HCT116 (cell line): Measurements from ENCODE around the gene TNFRSF6B. TPM values are rescaled to one million over a fixed set of nuclear protein-coding genes. Genes with fewer than 3 reads are reported as not detected.

Experiments used
- ATAC-seq: fragments of 200-7000 bp; cut with Tn5 transposase; 2 replicates; pipeline ENCODE4 v1.9.1; 2020; ENCODE audit warnings: mild to moderate bottlenecking, moderate library complexity
- BruUV-seq: library from RNA; stranded (reverse); fragments of 400-500 nt; replicated peaks from 2 replicates; lab custom pipeline; 2021; lab: Mats Ljungman, UMichigan
- CTCF ChIA-PET: fragments of 300-600 bp; sonication (Branson Sonifier 250); formaldehyde crosslinking; loops from one replicate; lab custom pipeline; 2021; ENCODE audit warnings: antibody characterized with exemption; lab: Charles Lee
- POLR2A ChIA-PET: fragments of 300-600, 350-600 bp; sonication (Branson Sonifier 250); formaldehyde crosslinking; loops from one replicate; lab custom pipeline; 2021; ENCODE audit warnings: antibody characterized with exemption; lab: Charles Lee
- RAD21 ChIA-PET, 2 experiments: fragments of 300-600 bp; sonication (Branson Sonifier 250); formaldehyde crosslinking; loops; one replicate each; lab custom pipeline; 2023; ENCODE audit warnings: low total read pairs in 2 of 2; ENCODE audit not compliant: uncharacterized antibody in 2 of 2, unreplicated experiment in 2 of 2, low non-redundant PET in 1 of 2; lab: Charles Lee
- DNase-seq: peaks from one replicate; pipeline ENCODE4 v3.0.0-alpha.2; 2010; ENCODE audit warnings: low read depth, low spot score
- H2AFZ ChIP-seq: fragments of 200-600 bp; shearing (Covaris generic), sonication (generic); 2 replicates; pipeline ENCODE4 v1.6.1; 2017; ENCODE audit warnings: low read depth, mixed run types, mixed read lengths, antibody characterized with exemption, low read length; ENCODE audit not compliant: poor library complexity, severe bottlenecking
- H3K27ac ChIP-seq: 2 replicates; pipeline ENCODE4 v1.5.1; 2012; ENCODE audit warnings: low read depth, low read length
- H3K27me3 ChIP-seq: fragments of 200-600 bp; sonication (generic); 2 replicates; pipeline ENCODE4 v1.6.1; 2016; ENCODE audit warnings: mixed run types, low read length, mixed read lengths; ENCODE audit not compliant: insufficient read depth
- H3K36me3 ChIP-seq, 2 experiments: fragments of 200-500 bp in 1 of 2; fragments of 200-600 bp in 1 of 2; sonication (Bioruptor generic) in 1 of 2; sonication (generic) in 1 of 2; 2 replicates each; pipeline versions ENCODE4 v1.5.1 to v1.6.1; 2014 to 2016; ENCODE audit warnings: low read length in 2 of 2, inconsistent platforms in 1 of 2, mixed read lengths in 1 of 2, mixed run types in 1 of 2; ENCODE audit not compliant: insufficient read depth in 2 of 2, control insufficient read depth in 1 of 2
- H3K4me1 ChIP-seq, 2 experiments: fragments of 200-600 bp in 1 of 2; sonication (generic) in 1 of 2; 2 replicates each; pipeline versions ENCODE4 v1.5.1 to v1.6.1; 2012 to 2017; ENCODE audit warnings: low read length in 2 of 2, inconsistent platforms in 1 of 2, mild to moderate bottlenecking in 1 of 2, mixed read lengths in 1 of 2, mixed run types in 1 of 2, moderate library complexity in 1 of 2; ENCODE audit not compliant: insufficient read depth in 2 of 2, control insufficient read depth in 1 of 2
- H3K4me2 ChIP-seq: fragments of 200-600 bp; sonication (generic); 2 replicates; pipeline ENCODE4 v1.6.1; 2017; ENCODE audit warnings: mixed run types, low read length, mixed read lengths
- H3K4me3 ChIP-seq, 2 experiments: fragments of 200-600 bp in 1 of 2; sonication (generic) in 1 of 2; replicated peaks in 1 of 2; 2 replicates each; pipeline ENCODE4 v1.5.1; 2011 to 2016; ENCODE audit warnings: low read length in 2 of 2, control low read depth in 1 of 2, low read depth in 1 of 2, mild to moderate bottlenecking in 1 of 2, mixed read lengths in 1 of 2, mixed run types in 1 of 2
- H3K79me2 ChIP-seq: fragments of 200-600 bp; sonication (generic); 2 replicates; pipeline ENCODE4 v1.6.1; 2017; ENCODE audit warnings: mild to moderate bottlenecking, mixed run types, low read length, moderate library complexity, mixed read lengths; ENCODE audit not compliant: insufficient read depth
- H3K9ac ChIP-seq: fragments of 200-600 bp; sonication (generic); 2 replicates; pipeline ENCODE4 v1.6.1; 2016; ENCODE audit warnings: low read length, mixed read lengths
- H3K9me2 ChIP-seq: fragments of 200-600 bp; sonication (generic), shearing (Covaris generic); 2 replicates; pipeline ENCODE4 v1.6.1; 2017; ENCODE audit warnings: mixed run types, mild to moderate bottlenecking, moderate library complexity; ENCODE audit not compliant: insufficient read depth
- H3K9me3 ChIP-seq, 2 experiments: fragments of 200-500 bp in 1 of 2; fragments of 200-600 bp in 1 of 2; sonication (Bioruptor generic) in 1 of 2; sonication (generic) in 1 of 2; 2 replicates each; pipeline ENCODE4 v1.6.1; 2014 to 2017; ENCODE audit warnings: low read length in 2 of 2, mixed read lengths in 2 of 2, inconsistent platforms in 1 of 2, low read depth in 1 of 2, mild to moderate bottlenecking in 1 of 2, mixed run types in 1 of 2, moderate library complexity in 1 of 2; ENCODE audit not compliant: control insufficient read depth in 1 of 2, insufficient read depth in 1 of 2
- H4K20me1 ChIP-seq: fragments of 200-600 bp; sonication (generic), shearing (Covaris generic); 2 replicates; pipeline ENCODE4 v1.6.1; 2017; ENCODE audit warnings: mixed run types, mild to moderate bottlenecking, moderate library complexity; ENCODE audit not compliant: insufficient read depth
- ATF3 ChIP-seq: IDR thresholded peaks from 2 replicates; pipeline ENCODE4 v1.6.1; 2012
- CBX3 ChIP-seq: IDR thresholded peaks from 2 replicates; pipeline ENCODE4 v1.6.1; 2012; ENCODE audit warnings: low read depth
- CEBPB ChIP-seq: IDR thresholded peaks from 2 replicates; pipeline ENCODE4 v1.6.1; 2012; ENCODE audit warnings: low read depth
- EGR1 ChIP-seq: IDR thresholded peaks from 2 replicates; pipeline ENCODE4 v1.6.1; 2012; ENCODE audit warnings: low read depth
- ELF1 ChIP-seq: IDR thresholded peaks from 2 replicates; pipeline ENCODE4 v1.6.1; 2012; ENCODE audit warnings: low read depth, borderline replicate concordance
- FOSL1 ChIP-seq: IDR thresholded peaks from 2 replicates; pipeline ENCODE4 v1.6.1; 2012; ENCODE audit warnings: low read depth
- JUND ChIP-seq: IDR thresholded peaks from 2 replicates; pipeline ENCODE4 v1.6.1; 2012
- POLR2A ChIP-seq: IDR thresholded peaks from 2 replicates; pipeline ENCODE4 v1.7.0; 2011; ENCODE audit warnings: borderline replicate concordance; ENCODE audit not compliant: insufficient read depth, insufficient read length; ENCODE audit errors: extremely low read depth
- POLR2AphosphoS5 ChIP-seq: IDR thresholded peaks from 2 replicates; pipeline ENCODE4 v1.6.1; 2011; ENCODE audit warnings: mild to moderate bottlenecking, low read depth, low read length, moderate library complexity
- RAD21 ChIP-seq: IDR thresholded peaks from 2 replicates; pipeline ENCODE4 v1.6.1; 2012; ENCODE audit warnings: low read depth, mild to moderate bottlenecking
- SP1 ChIP-seq: IDR thresholded peaks from 2 replicates; pipeline ENCODE4 v1.6.1; 2012; ENCODE audit warnings: low read depth
- TCF7L2 ChIP-seq: IDR thresholded peaks from 2 replicates; pipeline ENCODE4 v1.7.0; 2011; ENCODE audit warnings: borderline replicate concordance, inconsistent platforms; ENCODE audit not compliant: insufficient read depth, insufficient read length; ENCODE audit errors: extremely low read depth
- YY1 ChIP-seq: IDR thresholded peaks from 2 replicates; pipeline ENCODE4 v1.6.1; 2011; ENCODE audit warnings: low read length, low read depth, moderate library complexity, mild to moderate bottlenecking; ENCODE audit not compliant: insufficient replicate concordance; ENCODE audit errors: extremely low read depth
- ZNF274 ChIP-seq: fragments of 200-500 bp; sonication (Bioruptor generic); IDR thresholded peaks from 2 replicates; pipeline ENCODE4 v1.6.1; 2014; ENCODE audit warnings: mild to moderate bottlenecking, low read depth, low read length, inconsistent platforms
- intact Hi-C: fragments of 100-400 bp; cut with micrococcal nuclease; formaldehyde crosslinking; loops from 2 replicates; pipeline ENCODE4 v1.10.0; 2022
- total RNA-seq: library from RNA; stranded (reverse); gene quantifications from one replicate; pipeline ENCODE4 v1.2.1, GENCODE V29; 2021; ENCODE audit not compliant: unreplicated experiment
- TF ChIP-seq, protein P1 (sequence below): IDR thresholded peaks from 2 replicates; pipeline ENCODE4 v1.6.1; 2011; ENCODE audit warnings: mild to moderate bottlenecking, low read length, moderate library complexity; ENCODE audit not compliant: insufficient replicate concordance; ENCODE audit errors: extremely low read depth
- TF ChIP-seq, protein P2 (sequence below), 3 experiments: fragments of 200-600 bp in 1 of 3; sonication (generic) in 1 of 3; IDR thresholded peaks in 2 of 3; conservative IDR thresholded peaks in 1 of 3; 2 replicates each; pipeline ENCODE4 v1.5.1; 2012 to 2017; ENCODE audit warnings: low read depth in 2 of 3, low read length in 2 of 3, antibody characterized with exemption in 1 of 3, borderline replicate concordance in 1 of 3, control low read depth in 1 of 3, mild to moderate bottlenecking in 1 of 3, mixed read lengths in 1 of 3, mixed run types in 1 of 3, moderate library complexity in 1 of 3; ENCODE audit not compliant: insufficient read depth in 1 of 3

The TNFRSF6B gene
- total RNA-seq, 1 experiment from 2014 or later: 147 TPM

- ATAC-seq: no peak
- H3K4me2 ChIP-seq: peak overlapping the region; percentile 78
- intact Hi-C loops: loop anchor here (10.0 kb wide), 1 partner anchor 354 kb away; no protein-coding TSS in a partner anchor
These were observed 4.0 kb downstream of the TNFRSF6B start for GRCh38 chr20:63700199-63701050.

More at GRCh38 chr20:63700199-63701050, 4.0 kb downstream of the TNFRSF6B start:
- no peak overlapping the region for H2AFZ ChIP-seq
- H3K9me3 ChIP-seq: no peaks in the 10 kb centered on the region
- H4K20me1 ChIP-seq: no peaks in the 10 kb centered on the region
- POLR2A ChIA-PET: interaction anchor here (1.0 kb wide), 1 partner anchor 17 kb away, joined by 3 read pairs; no protein-coding TSS in a partner anchor
- no peak for DNase-seq
- H3K4me3 ChIP-seq: no peak overlapping the region
- H3K27me3 ChIP-seq: no peaks in the 10 kb centered on the region
- peaks cover 35 to 75% of the 10 kb centered on the region in 2 experiments for H3K4me1 ChIP-seq
- peaks cover 18% of the 10 kb centered on the region for H3K79me2 ChIP-seq
- H3K9ac ChIP-seq: peak overlapping the region; percentile 71
- RAD21 ChIA-PET: no interaction called here
- no peak for TF ChIP-seq TCF7L2
- no peak for TF ChIP-seq CBX3
- TF ChIP-seq JUND: no peak
- TF ChIP-seq, protein P1, sequence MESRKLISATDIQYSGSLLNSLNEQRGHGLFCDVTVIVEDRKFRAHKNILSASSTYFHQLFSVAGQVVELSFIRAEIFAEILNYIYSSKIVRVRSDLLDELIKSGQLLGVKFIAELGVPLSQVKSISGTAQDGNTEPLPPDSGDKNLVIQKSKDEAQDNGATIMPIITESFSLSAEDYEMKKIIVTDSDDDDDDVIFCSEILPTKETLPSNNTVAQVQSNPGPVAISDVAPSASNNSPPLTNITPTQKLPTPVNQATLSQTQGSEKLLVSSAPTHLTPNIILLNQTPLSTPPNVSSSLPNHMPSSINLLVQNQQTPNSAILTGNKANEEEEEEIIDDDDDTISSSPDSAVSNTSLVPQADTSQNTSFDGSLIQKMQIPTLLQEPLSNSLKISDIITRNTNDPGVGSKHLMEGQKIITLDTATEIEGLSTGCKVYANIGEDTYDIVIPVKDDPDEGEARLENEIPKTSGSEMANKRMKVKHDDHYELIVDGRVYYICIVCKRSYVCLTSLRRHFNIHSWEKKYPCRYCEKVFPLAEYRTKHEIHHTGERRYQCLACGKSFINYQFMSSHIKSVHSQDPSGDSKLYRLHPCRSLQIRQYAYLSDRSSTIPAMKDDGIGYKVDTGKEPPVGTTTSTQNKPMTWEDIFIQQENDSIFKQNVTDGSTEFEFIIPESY: no peak
- TF ChIP-seq EGR1: no peak
- TF ChIP-seq RAD21: no peak
- TF ChIP-seq ATF3: no peak
- TF ChIP-seq POLR2AphosphoS5: no peak; the same call in 1 of the 2 replicates
- TF ChIP-seq SP1: no peak
- no peak for TF ChIP-seq FOSL1
- no peak for TF ChIP-seq CEBPB
- no peak for TF ChIP-seq POLR2A
- no peak for TF ChIP-seq ZNF274
- TF ChIP-seq, protein P2, sequence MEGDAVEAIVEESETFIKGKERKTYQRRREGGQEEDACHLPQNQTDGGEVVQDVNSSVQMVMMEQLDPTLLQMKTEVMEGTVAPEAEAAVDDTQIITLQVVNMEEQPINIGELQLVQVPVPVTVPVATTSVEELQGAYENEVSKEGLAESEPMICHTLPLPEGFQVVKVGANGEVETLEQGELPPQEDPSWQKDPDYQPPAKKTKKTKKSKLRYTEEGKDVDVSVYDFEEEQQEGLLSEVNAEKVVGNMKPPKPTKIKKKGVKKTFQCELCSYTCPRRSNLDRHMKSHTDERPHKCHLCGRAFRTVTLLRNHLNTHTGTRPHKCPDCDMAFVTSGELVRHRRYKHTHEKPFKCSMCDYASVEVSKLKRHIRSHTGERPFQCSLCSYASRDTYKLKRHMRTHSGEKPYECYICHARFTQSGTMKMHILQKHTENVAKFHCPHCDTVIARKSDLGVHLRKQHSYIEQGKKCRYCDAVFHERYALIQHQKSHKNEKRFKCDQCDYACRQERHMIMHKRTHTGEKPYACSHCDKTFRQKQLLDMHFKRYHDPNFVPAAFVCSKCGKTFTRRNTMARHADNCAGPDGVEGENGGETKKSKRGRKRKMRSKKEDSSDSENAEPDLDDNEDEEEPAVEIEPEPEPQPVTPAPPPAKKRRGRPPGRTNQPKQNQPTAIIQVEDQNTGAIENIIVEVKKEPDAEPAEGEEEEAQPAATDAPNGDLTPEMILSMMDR (IDR thresholded peaks at IDR 0.05 in 2 of 3, conservative IDR thresholded peaks at IDR 0.05 in 1 of 3; ENCODE audit: borderline replicate concordance in 1 of 3, insufficient read depth in 1 of 3, low read depth in 2 of 3, low read length in 2 of 3): no peak
- no peak for TF ChIP-seq ELF1
- no peak for TF ChIP-seq YY1
- H3K36me3 ChIP-seq: peaks cover 1 to 15% of the 10 kb centered on the region in 2 experiments; a peak in 2 of 4 replicates
- no TSS peak for BruUV-seq
- H3K27ac ChIP-seq: peak overlapping the region; percentile 91
- CTCF ChIA-PET: no interaction called here
- no peaks in the 10 kb centered on the region for H3K9me2 ChIP-seq
